H9 (cell line): ENCODE data around the gene CDH19. TPM values are rescaled to one million over a fixed set of nuclear protein-coding genes. Genes with fewer than 3 reads are reported as not detected.

ENCODE experiments used
- DNase-seq: peaks from one replicate; pipeline ENCODE4 v3.0.0-alpha.2; 2017
- H2AFZ ChIP-seq: one replicate; pipeline ENCODE4 v1.6.1; 2013; ENCODE audit warnings: mild to moderate bottlenecking, low read length, control low read depth, moderate library complexity
- H2AK5ac ChIP-seq: 2 replicates; pipeline ENCODE4 v1.6.1; 2013; ENCODE audit warnings: low read length, control low read depth, mixed read lengths; ENCODE audit not compliant: insufficient read length
- H2BK120ac ChIP-seq: one replicate; pipeline ENCODE4 v1.6.1; 2013; ENCODE audit warnings: low read depth, mild to moderate bottlenecking, low read length, control low read depth, inconsistent platforms; ENCODE audit not compliant: poor library complexity, severe bottlenecking
- H2BK12ac ChIP-seq: 2 replicates; pipeline ENCODE4 v1.6.1; 2013; ENCODE audit warnings: low read length, control low read depth, mixed read lengths, low read depth; ENCODE audit not compliant: insufficient read length
- H2BK15ac ChIP-seq: 2 replicates; pipeline ENCODE4 v1.6.1; 2013; ENCODE audit warnings: low read depth, low read length, control low read depth
- H2BK20ac ChIP-seq: one replicate; pipeline ENCODE4 v1.6.1; 2013; ENCODE audit warnings: low read depth, mild to moderate bottlenecking, low read length, control low read depth, inconsistent platforms; ENCODE audit not compliant: poor library complexity, severe bottlenecking
- H2BK5ac ChIP-seq: 2 replicates; pipeline ENCODE4 v1.6.1; 2013; ENCODE audit warnings: low read length, control low read depth, mixed read lengths; ENCODE audit not compliant: insufficient read length
- H3K14ac ChIP-seq: 2 replicates; pipeline ENCODE4 v1.6.1; 2013; ENCODE audit warnings: low read length, control low read depth; ENCODE audit not compliant: insufficient read depth
- H3K18ac ChIP-seq: 2 replicates; pipeline ENCODE4 v1.6.1; 2013; ENCODE audit warnings: low read depth, mild to moderate bottlenecking, mixed read lengths, low read length, control low read depth; ENCODE audit not compliant: insufficient read length
- H3K23ac ChIP-seq: 2 replicates; pipeline ENCODE4 v1.6.1; 2013; ENCODE audit warnings: low read length, control low read depth, mixed read lengths, low read depth; ENCODE audit not compliant: insufficient read length
- H3K23me2 ChIP-seq: 2 replicates; pipeline ENCODE4 v1.6.1; 2013; ENCODE audit warnings: low read depth, mild to moderate bottlenecking, mixed read lengths, low read length, control low read depth; ENCODE audit not compliant: insufficient read length, poor library complexity, severe bottlenecking
- H3K27ac ChIP-seq: 2 replicates; pipeline ENCODE4 v1.5.1; 2013; ENCODE audit warnings: low read length, control low read depth, mixed read lengths, low read depth; ENCODE audit not compliant: insufficient read length
- H3K27me3 ChIP-seq: 2 replicates; pipeline ENCODE4 v1.6.1; 2013; ENCODE audit warnings: low read length, control low read depth, inconsistent platforms; ENCODE audit not compliant: insufficient read depth
- H3K4ac ChIP-seq: 2 replicates; pipeline ENCODE4 v1.6.1; 2013; ENCODE audit warnings: low read depth, mild to moderate bottlenecking, control low read depth, inconsistent platforms, low read length, moderate library complexity
- H3K4me1 ChIP-seq: 2 replicates; pipeline ENCODE4 v1.6.1; 2013; ENCODE audit warnings: low read length, control low read depth, inconsistent platforms; ENCODE audit not compliant: insufficient read depth
- H3K4me2 ChIP-seq: 2 replicates; pipeline ENCODE4 v1.6.1; 2013; ENCODE audit warnings: low read length, control low read depth, mixed read lengths; ENCODE audit not compliant: insufficient read length, insufficient read depth
- H3K56ac ChIP-seq: 2 replicates; pipeline ENCODE4 v1.6.1; 2013; ENCODE audit warnings: low read depth, mild to moderate bottlenecking, mixed read lengths, low read length, control low read depth; ENCODE audit not compliant: insufficient read length
- H3K79me1 ChIP-seq: 2 replicates; pipeline ENCODE4 v1.6.1; 2013; ENCODE audit warnings: low read depth, mild to moderate bottlenecking, moderate library complexity, low read length, control low read depth, inconsistent platforms; ENCODE audit not compliant: insufficient read depth, poor library complexity, severe bottlenecking
- H3K79me2 ChIP-seq: 2 replicates; pipeline ENCODE4 v1.6.1; 2013; ENCODE audit warnings: low read length, control low read depth, inconsistent platforms; ENCODE audit not compliant: insufficient read depth
- H3K9ac ChIP-seq: 2 replicates; pipeline ENCODE4 v1.6.1; 2013; ENCODE audit warnings: low read length, control low read depth, mixed read lengths; ENCODE audit not compliant: insufficient read length; ENCODE audit errors: extremely low read depth
- H3K9me3 ChIP-seq: one replicate; pipeline ENCODE4 v1.6.1; 2013; ENCODE audit warnings: low read depth, low read length, inconsistent platforms; ENCODE audit not compliant: control insufficient read depth
- H3T11ph ChIP-seq: one replicate; pipeline ENCODE4 v1.6.1; 2013; ENCODE audit warnings: mild to moderate bottlenecking, low read length, control low read depth, inconsistent platforms
- H4K20me1 ChIP-seq: one replicate; pipeline ENCODE4 v1.6.1; 2013; ENCODE audit not compliant: control insufficient read depth, insufficient read length, insufficient read depth
- H4K5ac ChIP-seq: 2 replicates; pipeline ENCODE4 v1.6.1; 2013; ENCODE audit warnings: low read depth, mild to moderate bottlenecking, mixed read lengths, low read length, control low read depth; ENCODE audit not compliant: insufficient read length
- H4K8ac ChIP-seq: replicated peaks from 2 replicates; pipeline ENCODE4 v1.6.1; 2013; ENCODE audit warnings: low read length, control low read depth, mixed read lengths, low read depth; ENCODE audit not compliant: insufficient read length
- H4K91ac ChIP-seq: 2 replicates; pipeline ENCODE4 v1.6.1; 2013; ENCODE audit warnings: low read depth, mild to moderate bottlenecking, moderate library complexity, mixed read lengths, low read length, control low read depth; ENCODE audit not compliant: insufficient read length
- H3K27ac Mint-ChIP-seq, 3 experiments: 2 replicates in 2 of 3; 3 replicates in 1 of 3; pipeline ENCODE4 v1.8.0; 2020 to 2021; ENCODE audit warnings: mixed read lengths in 3 of 3, mild to moderate bottlenecking in 1 of 3, moderate library complexity in 1 of 3
- H3K27me3 Mint-ChIP-seq: 2 replicates; pipeline ENCODE4 v1.8.0; 2021; ENCODE audit warnings: low read depth, mild to moderate bottlenecking, moderate library complexity, mixed read lengths
- H3K36me3 Mint-ChIP-seq, 3 experiments: 2 replicates in 2 of 3; 3 replicates in 1 of 3; pipeline ENCODE4 v1.8.0; 2020 to 2021; ENCODE audit warnings: low read depth in 3 of 3, mixed read lengths in 3 of 3; ENCODE audit not compliant: insufficient read depth in 1 of 3
- H3K4me1 Mint-ChIP-seq, 2 experiments: 2 replicates each; pipeline ENCODE4 v1.8.0; 2020; ENCODE audit warnings: mixed read lengths in 2 of 2
- H3K4me3 Mint-ChIP-seq, 2 experiments: 2 replicates in 1 of 2; 3 replicates in 1 of 2; pipeline ENCODE4 v1.8.0; 2020 to 2021; ENCODE audit warnings: mild to moderate bottlenecking in 2 of 2, mixed read lengths in 2 of 2, moderate library complexity in 1 of 2
- H3K9me3 Mint-ChIP-seq, 2 experiments: 2 replicates in 1 of 2; 3 replicates in 1 of 2; pipeline ENCODE4 v1.8.0; 2020; ENCODE audit warnings: mild to moderate bottlenecking in 2 of 2, mixed read lengths in 2 of 2, moderate library complexity in 1 of 2
- WGBS: extraction: QIAGEN DNeasy Blood & Tissue Kit; methylation state at CpG from one replicate; pipeline ENCODE4 v1.1.7; 2013; ENCODE audit warnings: missing lambda C conversion rate, low lambda C conversion rate, mixed read lengths; ENCODE audit not compliant: insufficient read length; ENCODE audit errors: extremely low coverage; 5-methylcytosine and 5-hydroxymethylcytosine counted together
- total RNA-seq: library from RNA; stranded (reverse); gene quantifications from 2 replicates; pipeline ENCODE4 v1.2.1, GENCODE V29; 2021
- TF ChIP-seq, protein P1 (sequence below): fragments of 200-600 bp; sonication (generic); conservative IDR thresholded peaks from 3 replicates; pipeline ENCODE4 v1.8.0; 2021; ENCODE audit warnings: antibody characterized with exemption, mild to moderate bottlenecking

The CDH19 gene
- total RNA-seq, 1 experiment from 2014 or later: not detected

GRCh38 chr18:66523219-66523991 lies 80.5 kb downstream of the CDH19 start:
- Histone ChIP-seq H2AFZ (no peak overlapping the region), H3K79me1 (no peaks in the 10 kb centered on the region), H3K14ac (no peak overlapping the region), H2BK15ac (no peak overlapping the region), H2BK120ac (no peak overlapping the region), H3K23me2 (no peaks in the 10 kb centered on the region), H3K23ac (no peak overlapping the region), H3K4ac (no peak overlapping the region), H3K9ac (no peak overlapping the region), H2BK5ac (no peak overlapping the region), H3K27ac (no peak overlapping the region), H3K56ac (no peak overlapping the region), H4K91ac (no peak overlapping the region), H3K18ac (no peak overlapping the region), H3K4me1 (no peaks in the 10 kb centered on the region), H2AK5ac (no peak overlapping the region), H3K79me2 (no peaks in the 10 kb centered on the region), H3K9me3 (no peaks in the 10 kb centered on the region), H3K4me2 (no peak overlapping the region), H4K20me1 (no peaks in the 10 kb centered on the region), H3K27me3 (no peaks in the 10 kb centered on the region), H2BK20ac (no peak overlapping the region), H3T11ph (no peak overlapping the region), H4K8ac (no peak overlapping the region), H2BK12ac (no peak overlapping the region), H4K5ac (no peak overlapping the region)
- Mint-ChIP-seq H3K36me3 (no peaks in the 10 kb centered on the region), H3K27ac (no peak overlapping the region; a peak in 1 of 7 replicates), H3K27me3 (no peaks in the 10 kb centered on the region), H3K4me1 (no peaks in the 10 kb centered on the region), H3K9me3 (no peaks in the 10 kb centered on the region), H3K4me3 (no peak overlapping the region)
- no peak for DNase-seq
- WGBS: no CpG with 5 or more reads among the region's 18 CpGs
- TF ChIP-seq, protein P1, sequence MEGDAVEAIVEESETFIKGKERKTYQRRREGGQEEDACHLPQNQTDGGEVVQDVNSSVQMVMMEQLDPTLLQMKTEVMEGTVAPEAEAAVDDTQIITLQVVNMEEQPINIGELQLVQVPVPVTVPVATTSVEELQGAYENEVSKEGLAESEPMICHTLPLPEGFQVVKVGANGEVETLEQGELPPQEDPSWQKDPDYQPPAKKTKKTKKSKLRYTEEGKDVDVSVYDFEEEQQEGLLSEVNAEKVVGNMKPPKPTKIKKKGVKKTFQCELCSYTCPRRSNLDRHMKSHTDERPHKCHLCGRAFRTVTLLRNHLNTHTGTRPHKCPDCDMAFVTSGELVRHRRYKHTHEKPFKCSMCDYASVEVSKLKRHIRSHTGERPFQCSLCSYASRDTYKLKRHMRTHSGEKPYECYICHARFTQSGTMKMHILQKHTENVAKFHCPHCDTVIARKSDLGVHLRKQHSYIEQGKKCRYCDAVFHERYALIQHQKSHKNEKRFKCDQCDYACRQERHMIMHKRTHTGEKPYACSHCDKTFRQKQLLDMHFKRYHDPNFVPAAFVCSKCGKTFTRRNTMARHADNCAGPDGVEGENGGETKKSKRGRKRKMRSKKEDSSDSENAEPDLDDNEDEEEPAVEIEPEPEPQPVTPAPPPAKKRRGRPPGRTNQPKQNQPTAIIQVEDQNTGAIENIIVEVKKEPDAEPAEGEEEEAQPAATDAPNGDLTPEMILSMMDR: no peak
